WTC11 (cell line): ENCODE measurements around the gene RPS6KA2. TPM values are rescaled to one million over a fixed set of nuclear protein-coding genes. Genes with fewer than 3 reads are reported as not detected.

ENCODE experiments used
- ATAC-seq: fragments of 200-7000 bp; cut with Tn5 transposase; 2 replicates; pipeline ENCODE4 v1.10.0; 2021; ENCODE audit warnings: mild to moderate bottlenecking, moderate library complexity
- CTCF ChIA-PET: fragments of 300-600 bp; sonication (Branson Sonifier 250); formaldehyde crosslinking; loops from one replicate; lab custom pipeline; 2021; ENCODE audit warnings: antibody characterized with exemption; lab: Charles Lee
- POLR2A ChIA-PET: fragments of 350-600 bp; sonication (Branson Sonifier 250); formaldehyde crosslinking; loops from one replicate; lab custom pipeline; 2021; ENCODE audit warnings: antibody characterized with exemption; lab: Charles Lee
- DNase-seq: peaks from one replicate; pipeline ENCODE4 v3.0.0; 2021; ENCODE audit warnings: low spot score
- H3K27ac Mint-ChIP-seq: 2 replicates; pipeline ENCODE4 v1.8.0; 2021; ENCODE audit warnings: mixed read lengths
- H3K27me3 Mint-ChIP-seq: 2 replicates; pipeline ENCODE4 v1.8.0; 2021; ENCODE audit warnings: low read depth, mild to moderate bottlenecking, moderate library complexity, mixed read lengths
- H3K36me3 Mint-ChIP-seq: 2 replicates; pipeline ENCODE4 v1.8.0; 2021; ENCODE audit warnings: mixed read lengths
- H3K4me1 Mint-ChIP-seq: 2 replicates; pipeline ENCODE4 v1.8.0; 2022; ENCODE audit warnings: mixed read lengths
- H3K4me3 Mint-ChIP-seq: 2 replicates; pipeline ENCODE4 v1.8.0; 2021; ENCODE audit warnings: mild to moderate bottlenecking, moderate library complexity, mixed read lengths
- H3K9me3 Mint-ChIP-seq: 2 replicates; pipeline ENCODE4 v1.8.0; 2021; ENCODE audit warnings: mixed read lengths
- AFF4 ChIP-seq: sonication (generic); formaldehyde crosslinking; IDR thresholded peaks from 2 replicates; pipeline ENCODE4 v1.8.1; 2023; ENCODE audit warnings: mild to moderate bottlenecking, missing genetic modification reagents, borderline replicate concordance
- CREB1 ChIP-seq: sonication (generic); formaldehyde crosslinking; IDR thresholded peaks from 2 replicates; pipeline ENCODE4 v1.8.0; 2023; ENCODE audit warnings: mild to moderate bottlenecking, missing genetic modification reagents
- E2F1 ChIP-seq: sonication (generic); formaldehyde crosslinking; IDR thresholded peaks from 2 replicates; pipeline ENCODE4 v1.8.0; 2022; ENCODE audit warnings: mild to moderate bottlenecking, missing genetic modification reagents
- EMX1 ChIP-seq: fragments of 250-450 bp; sonication (Bioruptor Pico); IDR thresholded peaks from 2 replicates; pipeline ENCODE4 v1.8.0; 2021; ENCODE audit warnings: mild to moderate bottlenecking
- FOXP1 ChIP-seq: sonication (generic); formaldehyde crosslinking; IDR thresholded peaks from 2 replicates; pipeline ENCODE4 v1.8.0; 2022; ENCODE audit warnings: missing genetic modification reagents, mild to moderate bottlenecking, moderate library complexity, borderline replicate concordance
- GRHL2 ChIP-seq: fragments of 250-450 bp; sonication (Bioruptor Pico); IDR thresholded peaks from 2 replicates; pipeline ENCODE4 v1.8.0; 2022; ENCODE audit warnings: mild to moderate bottlenecking, moderate library complexity; ENCODE audit not compliant: insufficient replicate concordance, severe bottlenecking
- JUN ChIP-seq: sonication (generic); formaldehyde crosslinking; IDR thresholded peaks from 2 replicates; pipeline ENCODE4 v1.8.0; 2023; ENCODE audit warnings: mild to moderate bottlenecking, missing genetic modification reagents
- MYBL2 ChIP-seq: sonication (generic); formaldehyde crosslinking; IDR thresholded peaks from 2 replicates; pipeline ENCODE4 v1.8.1; 2023; ENCODE audit warnings: mild to moderate bottlenecking, moderate library complexity, missing genetic modification reagents
- TCF7 ChIP-seq: sonication (generic); formaldehyde crosslinking; IDR thresholded peaks from 2 replicates; pipeline ENCODE4 v1.8.0; 2022; ENCODE audit warnings: mild to moderate bottlenecking, low read depth, missing genetic modification reagents, moderate library complexity
- USF1 ChIP-seq: sonication (generic); formaldehyde crosslinking; IDR thresholded peaks from 2 replicates; pipeline ENCODE4 v1.8.0; 2022; ENCODE audit warnings: mild to moderate bottlenecking, missing genetic modification reagents
- ZNF671 ChIP-seq: fragments of 250-450 bp; sonication (Bioruptor Pico); IDR thresholded peaks from 2 replicates; pipeline ENCODE4 v1.8.0; 2021; ENCODE audit warnings: mild to moderate bottlenecking
- total RNA-seq: library from RNA; stranded (reverse); gene quantifications from 3 replicates; pipeline ENCODE4 v1.2.3, GENCODE V29; 2021
- TF ChIP-seq, protein P1 (sequence below): sonication (generic); formaldehyde crosslinking; IDR thresholded peaks from 2 replicates; pipeline ENCODE4 v1.8.1; 2023; ENCODE audit warnings: mild to moderate bottlenecking, missing genetic modification reagents, moderate library complexity
- TF ChIP-seq, protein P2 (sequence below): sonication (generic); formaldehyde crosslinking; IDR thresholded peaks from 2 replicates; pipeline ENCODE4 v1.8.1; 2023; ENCODE audit warnings: mild to moderate bottlenecking, missing genetic modification reagents

Gene RPS6KA2
- total RNA-seq, 1 experiment from 2014 or later, result 24.2 TPM

GRCh38 chr6:166433096-166433495, 194.0 kb downstream of the RPS6KA2 start (continued):
- TF ChIP-seq E2F1 (no peak), TCF7 (CRISPR knock-in tag) (no peak), ZNF671 (no peak), USF1 (CRISPR knock-in tag) (no peak), AFF4 (CRISPR knock-in tag) (no peak), FOXP1 (CRISPR knock-in tag) (no peak), JUN (no peak)
- TF ChIP-seq, protein P1, sequence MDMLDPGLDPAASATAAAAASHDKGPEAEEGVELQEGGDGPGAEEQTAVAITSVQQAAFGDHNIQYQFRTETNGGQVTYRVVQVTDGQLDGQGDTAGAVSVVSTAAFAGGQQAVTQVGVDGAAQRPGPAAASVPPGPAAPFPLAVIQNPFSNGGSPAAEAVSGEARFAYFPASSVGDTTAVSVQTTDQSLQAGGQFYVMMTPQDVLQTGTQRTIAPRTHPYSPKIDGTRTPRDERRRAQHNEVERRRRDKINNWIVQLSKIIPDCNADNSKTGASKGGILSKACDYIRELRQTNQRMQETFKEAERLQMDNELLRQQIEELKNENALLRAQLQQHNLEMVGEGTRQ (CRISPR knock-in tag), result no peak

DNA sequence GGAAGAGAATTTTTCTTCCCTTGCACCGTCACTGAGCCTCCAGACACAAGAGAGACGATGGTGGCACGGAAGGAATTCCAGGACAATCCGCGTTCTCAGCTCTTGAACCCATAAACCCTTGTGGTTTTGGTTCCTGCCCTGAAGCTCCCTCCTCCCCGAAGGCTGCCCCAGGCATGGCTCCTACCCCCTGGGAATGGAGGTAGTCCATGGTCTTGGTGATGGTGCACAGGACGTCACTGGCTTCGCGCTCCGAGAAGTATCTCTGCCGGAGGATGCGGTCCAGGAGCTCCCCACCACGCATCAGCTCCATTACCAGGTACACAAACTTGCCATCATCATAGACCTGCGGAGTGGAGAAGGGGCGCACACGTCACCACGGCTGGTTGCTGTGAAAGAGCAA, 196.8 kb downstream of the RPS6KA2 start:
- no peak for DNase-seq
- no peak for ATAC-seq
- ChIA-PET POLR2A (no interaction called here), CTCF (no interaction called here)
- no peak overlapping the region for H3K27ac Mint-ChIP-seq
- H3K36me3 Mint-ChIP-seq, result peaks cover 31% of the 10 kb centered on the region
- TF ChIP-seq CREB1 (CRISPR knock-in tag), result no peak
- no peak for TF ChIP-seq GRHL2 (CRISPR knock-in tag)
- no peak for TF ChIP-seq AFF4 (CRISPR knock-in tag)
- no peak for TF ChIP-seq MYBL2
- TF ChIP-seq EMX1, result no peak
- TF ChIP-seq, protein P2, sequence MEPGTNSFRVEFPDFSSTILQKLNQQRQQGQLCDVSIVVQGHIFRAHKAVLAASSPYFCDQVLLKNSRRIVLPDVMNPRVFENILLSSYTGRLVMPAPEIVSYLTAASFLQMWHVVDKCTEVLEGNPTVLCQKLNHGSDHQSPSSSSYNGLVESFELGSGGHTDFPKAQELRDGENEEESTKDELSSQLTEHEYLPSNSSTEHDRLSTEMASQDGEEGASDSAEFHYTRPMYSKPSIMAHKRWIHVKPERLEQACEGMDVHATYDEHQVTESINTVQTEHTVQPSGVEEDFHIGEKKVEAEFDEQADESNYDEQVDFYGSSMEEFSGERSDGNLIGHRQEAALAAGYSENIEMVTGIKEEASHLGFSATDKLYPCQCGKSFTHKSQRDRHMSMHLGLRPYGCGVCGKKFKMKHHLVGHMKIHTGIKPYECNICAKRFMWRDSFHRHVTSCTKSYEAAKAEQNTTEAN, result no peak
- no peak overlapping the region for H3K4me3 Mint-ChIP-seq
- H3K9me3 Mint-ChIP-seq, result peaks cover 6% of the 10 kb centered on the region
- H3K27me3 Mint-ChIP-seq, result no peaks in the 10 kb centered on the region
- no peaks in the 10 kb centered on the region for H3K4me1 Mint-ChIP-seq
